Measurements from ENCODE around the gene SLC27A6.

SLC27A6 gene

DNA sequence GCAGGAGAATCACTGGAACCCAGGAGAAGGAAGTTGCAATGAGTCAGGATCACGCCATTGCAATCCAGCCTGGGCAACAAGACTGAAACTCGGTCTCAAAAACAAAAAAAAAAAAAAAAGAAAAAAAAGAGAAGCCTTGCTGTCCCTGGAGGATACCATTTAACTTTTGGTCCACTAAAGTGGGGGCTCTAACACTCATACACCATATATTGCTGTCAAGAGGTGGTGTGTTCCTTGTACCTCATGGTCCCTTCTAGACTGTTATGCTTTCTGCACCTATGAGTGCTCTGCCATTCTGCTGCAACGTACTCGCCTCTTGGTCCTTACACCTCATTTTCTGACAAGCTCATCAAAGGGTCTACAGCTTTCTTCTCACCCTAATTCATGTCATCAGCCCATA lies 77.0 kb downstream of the SLC27A6 start:
- no peak for TF ChIP-seq CTCF (IDR thresholded peaks at IDR 0.05)

DNA sequence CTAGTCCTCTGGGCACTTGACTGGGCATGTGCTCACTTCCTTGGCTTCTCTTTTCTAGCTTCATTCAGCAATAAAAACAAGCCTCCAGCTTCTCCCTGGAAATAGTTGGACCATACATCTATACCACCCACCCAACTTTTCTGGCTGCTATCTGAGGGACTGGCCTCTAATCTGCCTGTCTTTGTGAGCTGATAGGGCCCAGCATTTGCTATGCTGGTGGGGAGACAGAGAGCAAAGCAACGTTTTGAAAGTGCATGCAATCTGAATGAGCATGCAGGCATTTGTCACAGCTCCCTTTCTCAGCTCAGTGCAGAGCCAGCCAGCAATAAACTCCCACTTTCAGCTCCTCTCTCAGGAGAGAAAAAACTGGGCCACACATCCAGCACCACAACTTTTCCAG lies 78.6 kb downstream of the SLC27A6 start:
- TF ChIP-seq CTCF (IDR thresholded peaks at IDR 0.05): no peak

DNA sequence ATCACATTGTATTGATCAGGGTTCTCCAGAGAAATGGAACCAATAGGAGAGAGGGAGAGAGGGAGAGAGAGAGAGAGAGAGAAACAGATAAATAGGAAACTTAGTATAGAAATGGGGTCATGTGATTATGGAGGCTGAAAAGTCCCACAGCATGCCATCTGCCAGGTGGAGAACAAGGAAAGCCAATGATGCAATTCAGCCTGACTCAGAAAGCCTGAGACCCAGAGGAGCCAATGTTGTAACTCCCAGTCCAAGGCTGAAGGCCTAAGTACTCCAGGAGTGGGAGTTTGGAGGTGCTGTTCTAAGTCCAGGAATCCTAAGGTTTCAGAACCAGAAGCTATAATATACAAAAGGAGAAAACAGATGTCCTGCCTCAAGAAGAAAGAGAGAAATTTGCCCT lies 80.9 kb downstream of the SLC27A6 start:
- TF ChIP-seq CTCF (IDR thresholded peaks at IDR 0.05): no peak

DNA sequence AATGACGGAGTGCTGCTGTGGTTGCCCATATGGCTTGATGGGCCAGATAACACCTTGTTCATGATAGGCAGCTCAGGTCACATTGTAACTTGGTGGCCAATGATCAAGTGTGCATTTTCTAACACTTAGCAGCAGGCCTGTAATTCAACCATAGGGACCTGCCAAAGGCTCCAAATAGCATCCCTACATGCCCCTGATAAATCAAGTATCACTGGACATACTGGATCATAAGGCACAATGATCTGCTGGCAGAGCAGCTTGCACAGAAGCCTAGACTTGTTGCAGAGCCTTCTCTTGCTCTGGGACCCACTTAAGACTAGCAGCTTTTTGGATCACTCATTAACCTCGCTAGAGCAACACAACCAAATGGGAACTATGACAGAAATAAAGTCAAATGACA lies 83.2 kb downstream of the SLC27A6 start:
- no peak for TF ChIP-seq CTCF (IDR thresholded peaks at IDR 0.05)

DNA sequence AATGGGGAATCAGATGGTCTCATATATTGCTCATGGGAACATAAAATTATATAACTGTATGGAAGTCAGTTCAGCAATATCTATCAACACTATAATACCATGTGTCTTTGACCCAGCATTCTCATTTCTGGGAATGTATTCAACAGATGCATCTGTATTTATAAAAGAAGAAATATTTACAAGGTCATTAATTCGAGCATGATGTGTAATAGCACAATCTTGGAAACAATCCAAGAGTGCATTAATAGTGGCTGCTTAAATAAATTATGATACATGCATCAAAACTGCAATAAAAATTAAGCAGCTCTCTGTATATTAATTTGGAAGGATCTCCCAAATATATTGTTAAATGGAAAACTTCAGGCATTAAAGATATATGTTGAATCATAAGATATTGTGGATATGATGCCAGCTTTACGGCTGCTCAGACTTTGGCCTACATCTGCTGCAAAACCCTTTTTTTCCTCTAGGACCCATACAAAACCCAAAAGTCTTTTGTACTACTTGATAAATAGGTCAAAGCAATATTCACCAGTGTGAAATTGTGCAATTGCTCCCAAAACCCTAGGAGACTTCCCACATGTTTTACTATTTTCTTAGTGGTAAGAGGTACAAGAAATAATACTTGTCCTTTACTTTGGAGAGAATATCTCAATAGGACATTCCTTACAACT lies 84.0 kb downstream of the SLC27A6 start:
- no peak for TF ChIP-seq CTCF (IDR thresholded peaks at IDR 0.05)

- TF ChIP-seq CTCF (IDR thresholded peaks at IDR 0.05): no peak
These were observed 86.0 kb downstream of the SLC27A6 start for GRCh38 chr5:129051283-129051682.

GRCh38 chr5:129053438-129053837 lies 88.2 kb downstream of the SLC27A6 start:
- peak; percentile 54 for TF ChIP-seq CTCF (IDR thresholded peaks at IDR 0.05)

- no peak for TF ChIP-seq CTCF (IDR thresholded peaks at IDR 0.05)
These were observed 92.0 kb downstream of the SLC27A6 start for GRCh38 chr5:129057329-129057728.
